LNCaP clone FGC (cell line): ENCODE data around the gene RGS6.
"Not testable (repeated sequence)": the region's sequence is repeated elsewhere in the genome, so short reads cannot be mapped to it uniquely, and the experiment has no call there.

ENCODE experiments used
- DNase-seq: peaks from one replicate; pipeline ENCODE4 v3.0.0-alpha.2; 2011; ENCODE audit warnings: low read depth
- H3K4me3 ChIP-seq: 2 replicates; pipeline ENCODE4 v1.5.1; 2011; ENCODE audit warnings: mild to moderate bottlenecking, low read depth, low read length, control low read depth
- TF ChIP-seq, protein P1 (sequence below): IDR thresholded peaks from 2 replicates; pipeline ENCODE4 v1.5.1; 2012; ENCODE audit warnings: mild to moderate bottlenecking; ENCODE audit not compliant: control insufficient read depth, insufficient read depth; ENCODE audit errors: extremely low read depth

The RGS6 gene

DNA sequence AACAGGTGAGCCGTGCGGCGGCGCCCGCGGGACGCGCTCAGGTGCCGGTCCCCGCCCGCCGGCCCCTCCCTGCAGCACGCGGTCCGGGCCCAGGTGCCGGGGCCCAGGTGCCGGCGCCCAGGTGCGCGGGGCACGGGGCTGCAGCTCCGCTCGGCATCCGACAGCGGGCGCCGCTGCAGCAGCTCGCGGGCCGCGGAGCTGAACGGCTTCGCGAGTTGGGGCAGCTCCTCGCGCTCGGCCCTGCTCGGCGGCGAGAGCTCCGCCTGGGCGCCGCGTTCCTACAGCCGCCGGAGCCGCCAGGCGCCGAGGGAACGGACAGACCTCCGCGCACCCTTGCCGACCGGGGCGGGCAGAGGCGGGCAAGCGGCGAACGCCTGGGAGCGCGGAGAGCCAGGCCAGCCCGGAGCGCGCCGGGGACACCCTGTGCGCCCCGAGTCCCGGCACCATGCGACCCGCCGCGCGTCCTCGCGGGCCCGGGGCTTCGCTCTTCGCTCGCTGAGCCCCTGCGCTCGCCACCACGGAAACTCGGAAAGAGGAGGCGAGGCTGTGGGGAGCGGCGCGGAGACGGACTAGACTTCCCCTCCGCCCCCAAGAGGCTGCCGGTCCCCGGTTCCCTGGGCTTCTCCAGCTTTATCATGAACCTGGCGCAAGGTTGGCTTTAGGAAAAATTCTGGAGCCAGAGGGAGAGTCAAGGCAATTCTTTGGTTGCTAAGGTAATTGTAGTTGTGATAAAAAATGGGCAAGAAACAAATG lies at the start of gene RGS6:
Gene RGS6, plus strand, starts transcription at position 201 of the 753 bp plus-strand sequence.
- DNase-seq = no peak
- no peak within 1 kb of the TSS for H3K4me3 ChIP-seq
- TF ChIP-seq, protein P1, sequence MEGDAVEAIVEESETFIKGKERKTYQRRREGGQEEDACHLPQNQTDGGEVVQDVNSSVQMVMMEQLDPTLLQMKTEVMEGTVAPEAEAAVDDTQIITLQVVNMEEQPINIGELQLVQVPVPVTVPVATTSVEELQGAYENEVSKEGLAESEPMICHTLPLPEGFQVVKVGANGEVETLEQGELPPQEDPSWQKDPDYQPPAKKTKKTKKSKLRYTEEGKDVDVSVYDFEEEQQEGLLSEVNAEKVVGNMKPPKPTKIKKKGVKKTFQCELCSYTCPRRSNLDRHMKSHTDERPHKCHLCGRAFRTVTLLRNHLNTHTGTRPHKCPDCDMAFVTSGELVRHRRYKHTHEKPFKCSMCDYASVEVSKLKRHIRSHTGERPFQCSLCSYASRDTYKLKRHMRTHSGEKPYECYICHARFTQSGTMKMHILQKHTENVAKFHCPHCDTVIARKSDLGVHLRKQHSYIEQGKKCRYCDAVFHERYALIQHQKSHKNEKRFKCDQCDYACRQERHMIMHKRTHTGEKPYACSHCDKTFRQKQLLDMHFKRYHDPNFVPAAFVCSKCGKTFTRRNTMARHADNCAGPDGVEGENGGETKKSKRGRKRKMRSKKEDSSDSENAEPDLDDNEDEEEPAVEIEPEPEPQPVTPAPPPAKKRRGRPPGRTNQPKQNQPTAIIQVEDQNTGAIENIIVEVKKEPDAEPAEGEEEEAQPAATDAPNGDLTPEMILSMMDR = no peak

DNA sequence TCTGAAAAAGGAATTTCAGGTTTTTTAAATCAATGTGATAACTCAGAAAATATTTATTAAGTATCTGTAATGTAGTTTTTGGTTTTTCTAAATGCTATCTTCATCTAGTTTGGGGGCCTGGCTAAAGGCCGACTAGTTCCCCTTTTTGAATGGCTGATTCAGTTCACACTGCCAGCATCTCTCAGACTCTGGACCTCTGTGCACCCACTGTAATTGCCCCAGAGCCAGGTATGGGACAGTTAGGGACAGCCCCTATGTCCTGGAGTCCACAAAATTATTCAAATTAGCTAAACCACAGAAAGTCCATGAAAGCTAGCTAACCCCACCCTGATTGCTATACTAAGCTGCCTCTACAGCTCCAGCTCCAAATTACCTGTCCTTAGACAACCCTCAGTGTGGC lies 49.1 kb upstream of the RGS6 start:
- TF ChIP-seq, protein P1 = no peak
- DNase-seq = no peak
- no peak overlapping the region for H3K4me3 ChIP-seq

DNA sequence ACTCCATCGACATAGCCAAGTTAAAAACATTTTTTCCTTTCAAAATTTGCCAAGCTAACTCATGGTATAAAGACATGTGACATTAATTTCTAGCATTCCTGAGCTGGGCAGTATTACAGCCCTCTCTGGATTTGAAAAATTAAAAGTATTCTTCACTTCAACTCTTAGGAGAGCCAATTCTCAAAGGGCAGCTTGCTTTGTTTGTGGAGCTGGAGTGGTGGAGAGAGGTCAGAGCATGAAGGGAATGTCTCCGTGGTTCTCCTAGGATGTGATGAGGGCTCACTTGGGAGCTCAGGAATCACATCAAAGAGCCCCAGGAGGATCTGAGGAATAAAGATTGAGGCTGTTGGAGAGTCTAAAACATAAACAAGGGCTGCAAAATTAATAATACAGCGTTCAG lies 46.9 kb upstream of the RGS6 start:
- TF ChIP-seq, protein P1 = no peak
- DNase-seq = no peak

DNA sequence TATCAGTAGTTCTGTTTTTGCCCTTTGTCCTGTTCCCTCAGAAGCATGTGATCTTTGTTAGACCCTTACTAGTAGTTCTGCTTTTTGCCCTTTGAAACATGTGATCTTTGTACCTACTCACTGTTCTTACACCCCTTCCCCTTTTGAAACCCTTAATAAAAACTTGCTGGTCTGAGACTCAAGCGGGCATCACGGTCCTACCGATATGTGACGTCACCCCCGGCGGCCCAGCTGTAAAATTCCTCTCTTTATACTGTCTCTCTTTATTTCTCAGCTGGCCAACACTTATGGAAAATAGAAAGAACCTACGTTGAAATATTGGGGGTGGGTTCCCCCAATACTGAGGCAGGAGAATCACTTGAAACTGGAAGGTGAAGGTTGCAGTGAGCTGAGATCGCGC lies 44.4 kb upstream of the RGS6 start:
- not testable (repeated sequence) for H3K4me3 ChIP-seq, DNase-seq

More for the DNA sequence above, 46.9 kb upstream of the RGS6 start:
- H3K4me3 ChIP-seq = no peak overlapping the region

DNA sequence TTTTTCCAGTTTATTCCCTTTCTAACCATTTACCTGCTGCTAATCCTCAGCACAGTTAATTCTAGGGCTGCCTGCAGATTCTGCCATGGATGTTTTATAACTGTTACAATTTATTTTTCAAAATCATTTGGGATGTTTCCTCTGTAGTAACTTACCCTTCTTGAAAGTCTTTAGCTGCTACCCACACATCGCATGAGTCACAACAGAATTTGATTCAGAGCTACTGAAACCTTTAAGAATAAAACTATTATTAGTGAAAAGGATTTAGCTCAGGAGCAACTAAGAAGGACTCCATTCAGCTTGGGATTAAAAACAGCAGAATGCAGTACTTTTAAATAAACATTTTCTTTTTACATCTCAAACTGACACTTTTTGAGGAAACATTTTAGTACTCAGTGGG lies 41.7 kb upstream of the RGS6 start:
- no peak for DNase-seq
- TF ChIP-seq, protein P1 = no peak
- no peak overlapping the region for H3K4me3 ChIP-seq

DNA sequence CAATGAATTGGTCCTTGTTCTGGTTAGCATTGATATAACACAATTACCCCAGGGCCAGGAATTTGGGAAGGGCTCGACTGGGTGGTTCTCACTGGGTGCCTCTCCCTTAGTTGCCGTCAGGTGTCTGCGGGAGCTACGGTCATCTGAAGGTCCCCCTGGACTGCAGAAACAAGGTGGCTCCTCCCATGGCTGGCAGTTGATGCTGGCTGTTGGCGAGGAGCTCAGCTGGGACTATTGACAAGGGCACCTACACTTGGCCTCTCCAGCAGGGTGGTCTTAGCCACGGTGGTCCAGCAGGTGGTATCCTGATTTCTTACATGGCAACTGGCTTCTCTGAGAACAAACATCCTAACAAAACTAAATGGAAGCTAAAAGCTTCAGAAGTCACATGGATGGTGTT lies 41.0 kb upstream of the RGS6 start:
- no peak overlapping the region for H3K4me3 ChIP-seq

DNA sequence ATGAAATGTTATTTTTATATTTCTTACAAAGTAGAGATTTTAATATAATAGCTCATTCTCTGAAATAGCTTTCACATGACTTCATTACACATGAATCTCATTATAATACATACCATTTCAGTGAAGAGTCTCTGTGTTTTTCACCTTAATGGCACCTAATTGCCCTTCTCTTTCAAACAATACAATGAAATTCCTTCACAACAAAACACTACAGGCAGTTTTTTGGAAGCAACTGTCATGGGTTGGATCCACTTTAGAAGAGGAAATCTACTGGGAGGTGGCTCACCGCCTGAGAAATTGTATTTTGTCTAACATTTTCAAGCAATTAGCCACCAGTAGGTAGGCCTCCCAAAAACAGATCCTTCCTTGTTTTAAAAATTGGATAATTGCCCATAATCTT lies 40.3 kb upstream of the RGS6 start:
- H3K4me3 ChIP-seq = no peak overlapping the region
- TF ChIP-seq, protein P1 = no peak
- DNase-seq = no peak

More for the DNA sequence above, 41.0 kb upstream of the RGS6 start:
- TF ChIP-seq, protein P1 = no peak
- no peak for DNase-seq
